ENCODE measurements around the gene ACSS1.

Gene ACSS1

GRCh38 chr20:25048519-25048952 is 9.4 kb downstream of the ACSS1 start:
- H3K4me3 ChIP-seq (ENCODE audit: low read depth, low read length): no peak overlapping the region

- H3K4me3 ChIP-seq (ENCODE audit: low read depth, low read length): no peak overlapping the region
These were observed 10.2 kb downstream of the ACSS1 start for GRCh38 chr20:25047766-25048165.

GRCh38 chr20:25046736-25047666 is 10.9 kb downstream of the ACSS1 start:
- H3K4me3 ChIP-seq (ENCODE audit: low read depth, low read length): no peak overlapping the region

- H3K4me3 ChIP-seq (ENCODE audit: low read depth, low read length): no peak overlapping the region
These were observed 11.7 kb downstream of the ACSS1 start for GRCh38 chr20:25046181-25046641.

GRCh38 chr20:25045343-25045712 is 12.6 kb downstream of the ACSS1 start:
- H3K4me3 ChIP-seq (ENCODE audit: low read depth, low read length): no peak overlapping the region

GRCh38 chr20:25044660-25045342 is 13.1 kb downstream of the ACSS1 start:
- H3K4me3 ChIP-seq (ENCODE audit: low read depth, low read length): no peak overlapping the region

- no peak overlapping the region for H3K4me3 ChIP-seq (ENCODE audit: low read depth, low read length)
These were observed 13.7 kb downstream of the ACSS1 start for GRCh38 chr20:25044261-25044560.

- no peak overlapping the region for H3K4me3 ChIP-seq (ENCODE audit: low read depth, low read length)
These were observed 14.3 kb downstream of the ACSS1 start for GRCh38 chr20:25043499-25044260.

- no peak overlapping the region for H3K4me3 ChIP-seq (ENCODE audit: low read depth, low read length)
These were observed 15.1 kb downstream of the ACSS1 start for GRCh38 chr20:25042531-25043498.

GRCh38 chr20:25041813-25042530 is 16.0 kb downstream of the ACSS1 start:
- H3K4me3 ChIP-seq (ENCODE audit: low read depth, low read length): no peak overlapping the region

- no peak overlapping the region for H3K4me3 ChIP-seq (ENCODE audit: low read depth, low read length)
These were observed 17.5 kb downstream of the ACSS1 start for GRCh38 chr20:25040438-25040831.

GRCh38 chr20:25039697-25040437 is 18.1 kb downstream of the ACSS1 start:
- H3K4me3 ChIP-seq (ENCODE audit: low read depth, low read length): no peak overlapping the region

GRCh38 chr20:25038591-25039015 is 19.3 kb downstream of the ACSS1 start:
- H3K4me3 ChIP-seq (ENCODE audit: low read depth, low read length): no peak overlapping the region

GRCh38 chr20:25038103-25038410 is 19.9 kb downstream of the ACSS1 start:
- H3K4me3 ChIP-seq (ENCODE audit: low read depth, low read length): no peak overlapping the region

GRCh38 chr20:25037288-25038102 is 20.4 kb downstream of the ACSS1 start:
- H3K4me3 ChIP-seq (ENCODE audit: low read depth, low read length): no peak overlapping the region

- H3K4me3 ChIP-seq (ENCODE audit: low read depth, low read length): no peak overlapping the region
These were observed 21.5 kb downstream of the ACSS1 start for GRCh38 chr20:25036331-25036936.

- no peak overlapping the region for H3K4me3 ChIP-seq (ENCODE audit: low read depth, low read length)
These were observed 22.0 kb downstream of the ACSS1 start for GRCh38 chr20:25035921-25036320.

GRCh38 chr20:25033924-25034300 is 24.0 kb downstream of the ACSS1 start:
- no peak overlapping the region for H3K4me3 ChIP-seq (ENCODE audit: low read depth, low read length)

All from iPS-11a (cell line).